Pancreas (tissue), 10 donors: ENCODE measurements around the gene NUBPL. TPM values are rescaled to one million over a fixed set of nuclear protein-coding genes. Genes with fewer than 3 reads are reported as not detected.

Experiments
- ATAC-seq, 4 donors: fragments of 200-7000 bp; cut with Tn5 transposase; one replicate each; pipeline versions ENCODE4 v1.8.0 to v1.9.1; 2020; ENCODE audit warnings: mild to moderate bottlenecking in 4 of 4, moderate library complexity in 4 of 4
- DNase-seq, 6 donors: peaks; one replicate each; pipeline ENCODE4 v3.0.0-alpha.2; 2020
- FAIRE-seq: peaks from 2 replicates; lab custom pipeline; 2012; peaks lifted over from hg19 to GRCh38; lab: Jason Lieb, UNC
- H3K27ac ChIP-seq, 4 donors: fragments of 200-600 bp; sonication (generic); 1 replicate in 3 of 4; 2 replicates in 1 of 4; pipeline versions ENCODE4 v1.5.0 to v1.8.0; 2020
- H3K27me3 ChIP-seq, 4 donors: fragments of 200-600 bp; one replicate each; pipeline ENCODE4 v1.8.0; 2021
- H3K36me3 ChIP-seq, 3 donors: fragments of 200-600 bp; sonication (generic) in 1 of 3; one replicate each; pipeline versions ENCODE4 v1.5.0 to v1.8.0; 2020 to 2021
- H3K4me1 ChIP-seq, 3 donors: fragments of 200-600 bp; one replicate each; pipeline ENCODE4 v1.8.0; 2021
- H3K4me3 ChIP-seq, 4 donors: fragments of 200-600 bp; sonication (generic) in 2 of 4; one replicate each; pipeline versions ENCODE4 v1.5.0 to v1.8.0; 2020 to 2021
- H3K9me3 ChIP-seq, 4 donors: fragments of 200-600 bp; one replicate each; pipeline ENCODE4 v1.8.0; 2021
- WGBS, 2 donors: extraction: QIAGEN DNeasy Blood & Tissue Kit; methylation state at CpG; one replicate each; pipeline ENCODE4 v1.1.7; 2013; 5-methylcytosine and 5-hydroxymethylcytosine counted together
- intact Hi-C, 3 donors: fragments of 100-400 bp; cut with DNase I; formaldehyde crosslinking; loops; one replicate each; pipeline versions ENCODE4 v1.11.1 to v1.14.2; 2022
- polyA plus RNA-seq, 2 donors: library from polyadenylated mRNA; stranded (reverse); fragments of 200-250 nt; gene quantifications; one replicate each; pipeline ENCODE4 v1.2.3, GENCODE V29; 2013
- total RNA-seq, 6 donors: library from RNA; stranded (reverse); fragmentation: NEBNext Ultra II Directional in 4 of 6; extraction: Animal tissue kit (Norgen Biotek cat#: 25700) in 4 of 6; gene quantifications; one replicate each; pipeline versions ENCODE4 v1.2.1 to v1.2.4, GENCODE V29; 2021 to 2023
- TF ChIP-seq, protein P1 (sequence below), 4 donors: fragments of 200-600 bp; sonication (generic) in 3 of 4; IDR thresholded peaks; one replicate each; pipeline versions ENCODE4 v1.5.0 to v1.8.0; 2021; ENCODE audit warnings: antibody characterized with exemption in 4 of 4
- donor health status: healthy with polysubstance abuse.
- donor health status: DM: no; HTN: no; CAD: no; lungs with moderate emphysema.
- donor health status: DM: no; HTN: no; CAD: no.
- donor health status: control.
- donor health status: control.
- donor health status: Bipolar disorder and iron deficiency.
- donor health status: DM: yes; HTN: yes; CAD: no.
- donor health status: DM: no; HTN: no; CAD: no.
- donor health status: DM: no; HTN: no; CAD: no.
- donor health status: DM: yes; HTN: yes; CAD: no.

NUBPL gene
- total and polyA plus RNA-seq, 8 donors = 2.1 to 7.0 (median 4.9) TPM

DNA sequence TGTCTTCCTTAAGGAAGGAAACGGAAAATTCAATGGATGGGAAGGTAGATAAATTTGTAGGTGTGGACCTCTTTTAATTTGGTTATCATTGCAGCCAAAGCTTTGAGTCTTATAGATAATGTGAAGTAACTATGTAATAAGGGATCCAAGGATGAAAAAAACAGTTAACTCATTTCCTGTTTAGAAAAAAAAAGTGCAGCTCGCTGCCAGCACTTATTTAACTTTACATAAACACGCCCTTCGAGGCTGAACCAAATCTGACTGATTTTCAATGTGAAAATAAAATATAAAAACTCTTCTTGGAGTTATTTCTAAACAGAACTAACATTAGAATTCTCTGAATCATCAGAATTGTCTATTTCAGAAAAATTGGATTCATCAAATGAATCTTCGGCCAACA is 7.0 kb downstream of the NUBPL start:
- WGBS, 2 donors = 81 to 86% methylated on average over 5 of the region's 5 CpGs
- no peak for DNase-seq
- no peak overlapping the region for H3K27ac ChIP-seq
- H3K27me3 ChIP-seq = no peaks in the 10 kb centered on the region
- intact Hi-C loops = no loop called here
- H3K9me3 ChIP-seq = no peaks in the 10 kb centered on the region
- ATAC-seq = no peak
- no peak for FAIRE-seq
- TF ChIP-seq, protein P1, sequence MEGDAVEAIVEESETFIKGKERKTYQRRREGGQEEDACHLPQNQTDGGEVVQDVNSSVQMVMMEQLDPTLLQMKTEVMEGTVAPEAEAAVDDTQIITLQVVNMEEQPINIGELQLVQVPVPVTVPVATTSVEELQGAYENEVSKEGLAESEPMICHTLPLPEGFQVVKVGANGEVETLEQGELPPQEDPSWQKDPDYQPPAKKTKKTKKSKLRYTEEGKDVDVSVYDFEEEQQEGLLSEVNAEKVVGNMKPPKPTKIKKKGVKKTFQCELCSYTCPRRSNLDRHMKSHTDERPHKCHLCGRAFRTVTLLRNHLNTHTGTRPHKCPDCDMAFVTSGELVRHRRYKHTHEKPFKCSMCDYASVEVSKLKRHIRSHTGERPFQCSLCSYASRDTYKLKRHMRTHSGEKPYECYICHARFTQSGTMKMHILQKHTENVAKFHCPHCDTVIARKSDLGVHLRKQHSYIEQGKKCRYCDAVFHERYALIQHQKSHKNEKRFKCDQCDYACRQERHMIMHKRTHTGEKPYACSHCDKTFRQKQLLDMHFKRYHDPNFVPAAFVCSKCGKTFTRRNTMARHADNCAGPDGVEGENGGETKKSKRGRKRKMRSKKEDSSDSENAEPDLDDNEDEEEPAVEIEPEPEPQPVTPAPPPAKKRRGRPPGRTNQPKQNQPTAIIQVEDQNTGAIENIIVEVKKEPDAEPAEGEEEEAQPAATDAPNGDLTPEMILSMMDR (IDR thresholded peaks at IDR 0.05) = no peak
- no peaks in the 10 kb centered on the region for H3K36me3 ChIP-seq
- no peak overlapping the region for H3K4me3 ChIP-seq
- H3K4me1 ChIP-seq = no peaks in the 10 kb centered on the region

GRCh38 chr14:31568671-31569070 is 7.5 kb downstream of the NUBPL start:
- Histone ChIP-seq H3K9me3 (no peaks in the 10 kb centered on the region), H3K27me3 (no peaks in the 10 kb centered on the region), H3K27ac (no peak overlapping the region), H3K36me3 (no peaks in the 10 kb centered on the region), H3K4me3 (no peak overlapping the region), H3K4me1 (no peaks in the 10 kb centered on the region)
- FAIRE-seq (no peak), ATAC-seq (no peak), DNase-seq (no peak)
- intact Hi-C loops = no loop called here
- 95 to 97% methylated on average over 1 of the region's 1 CpG for WGBS, 2 donors
- TF ChIP-seq, protein P1 (IDR thresholded peaks at IDR 0.05) = no peak

DNA sequence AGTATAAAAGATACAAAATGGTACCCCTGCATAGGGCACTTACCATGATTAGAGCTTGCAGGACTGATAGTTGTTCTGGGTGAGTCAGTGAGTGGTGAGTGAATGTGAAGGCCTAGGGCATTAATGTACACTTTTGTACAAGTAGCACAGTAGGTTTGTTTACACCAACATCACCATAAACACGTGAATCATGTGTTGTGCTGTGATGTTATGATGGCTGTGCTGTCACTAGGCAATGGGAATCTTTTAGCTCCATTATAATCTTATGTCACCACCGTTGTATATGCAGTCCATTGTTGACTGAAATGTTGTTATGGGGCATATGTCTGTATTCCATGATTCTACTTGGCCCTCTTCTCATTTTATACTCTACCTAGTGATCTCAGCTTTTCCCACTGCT is 11.8 kb downstream of the NUBPL start:
- FAIRE-seq (no peak), DNase-seq (no peak), ATAC-seq (no peak)
- 72 to 85% methylated on average over 2 of the region's 2 CpGs for WGBS, 2 donors
- H3K27me3 ChIP-seq = no peaks in the 10 kb centered on the region
- H3K4me3 ChIP-seq = no peak overlapping the region
- TF ChIP-seq, protein P1 (IDR thresholded peaks at IDR 0.05) = no peak
- intact Hi-C loops = no loop called here
- no peaks in the 10 kb centered on the region for H3K4me1 ChIP-seq
- H3K36me3 ChIP-seq = no peaks in the 10 kb centered on the region
- H3K27ac ChIP-seq = no peak overlapping the region
- H3K9me3 ChIP-seq = no peaks in the 10 kb centered on the region

DNA sequence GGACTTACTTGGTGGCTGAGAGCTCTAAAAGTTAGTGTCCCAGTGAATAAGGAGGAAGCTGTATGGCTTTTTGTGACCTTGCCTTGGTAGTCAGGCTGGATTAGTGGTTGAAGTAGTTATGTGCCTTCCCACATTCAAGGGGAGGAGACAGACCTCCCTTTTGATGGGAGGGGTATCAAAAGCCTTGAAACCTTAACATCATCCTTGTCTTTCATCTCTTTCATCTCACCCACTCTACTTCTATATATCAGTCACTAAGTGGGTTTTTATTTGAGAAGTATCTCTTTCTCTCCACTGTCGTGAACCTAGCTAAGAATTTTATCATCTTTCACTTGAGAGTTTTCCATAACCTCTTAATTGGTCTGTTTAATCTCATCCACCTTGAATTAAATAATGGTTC is 15.7 kb downstream of the NUBPL start:
- intact Hi-C loops = no loop called here
- TF ChIP-seq, protein P1 (IDR thresholded peaks at IDR 0.05) = no peak
- no peak overlapping the region for H3K4me3 ChIP-seq
- 85 to 94% methylated on average over 1 of the region's 1 CpG for WGBS, 2 donors
- FAIRE-seq = no peak
- no peak for ATAC-seq
- no peaks in the 10 kb centered on the region for H3K9me3 ChIP-seq
- no peaks in the 10 kb centered on the region for H3K36me3 ChIP-seq
- H3K4me1 ChIP-seq = no peaks in the 10 kb centered on the region
- H3K27ac ChIP-seq = no peak overlapping the region
- no peak for DNase-seq
- no peaks in the 10 kb centered on the region for H3K27me3 ChIP-seq

- FAIRE-seq = no peak
- 52 to 57% methylated on average over 3 of the region's 3 CpGs for WGBS, 2 donors
Measured at GRCh38 chr14:31578266-31578665, 17.1 kb downstream of the NUBPL start.

More at GRCh38 chr14:31578266-31578665, 17.1 kb downstream of the NUBPL start:
- TF ChIP-seq, protein P1 (IDR thresholded peaks at IDR 0.05) = no peak
- Histone ChIP-seq H3K27me3 (no peaks in the 10 kb centered on the region), H3K36me3 (no peaks in the 10 kb centered on the region), H3K9me3 (no peaks in the 10 kb centered on the region), H3K27ac (no peak overlapping the region), H3K4me3 (no peak overlapping the region), H3K4me1 (no peaks in the 10 kb centered on the region)
- no peak for ATAC-seq
- intact Hi-C loops = no loop called here
- DNase-seq = no peak
